GM18907 (cell line): ENCODE data around the gene PHLPP1.
A peak's percentile ranks its signal among the peaks of the same experiment; 100 is the strongest.

Experiments
- ATAC-seq: cut with Tn5 transposase; IDR thresholded peaks from one replicate; pipeline ENCODE4 v1.9.1; 2021; ENCODE audit warnings: mild to moderate bottlenecking, moderate library complexity; ENCODE audit not compliant: unreplicated experiment

The PHLPP1 gene

GRCh38 chr18:62717169-62717924 lies 2.0 kb downstream of the PHLPP1 start:
- no peak for ATAC-seq

GRCh38 chr18:62717925-62718800 lies 2.8 kb downstream of the PHLPP1 start:
- no peak for ATAC-seq

- ATAC-seq: no peak
These were observed 4.7 kb downstream of the PHLPP1 start for GRCh38 chr18:62720048-62720447.

GRCh38 chr18:62720766-62721613 lies 5.6 kb downstream of the PHLPP1 start:
- ATAC-seq: no peak

- no peak for ATAC-seq
These were observed 6.8 kb downstream of the PHLPP1 start for GRCh38 chr18:62721839-62722795.

GRCh38 chr18:62723666-62724281 lies 8.4 kb downstream of the PHLPP1 start:
- no peak for ATAC-seq

GRCh38 chr18:62725896-62726295 lies 10.6 kb downstream of the PHLPP1 start:
- no peak for ATAC-seq

- ATAC-seq: no peak
These were observed 12.9 kb downstream of the PHLPP1 start for GRCh38 chr18:62728254-62728653.

- ATAC-seq: peak; percentile 82
These were observed 14.4 kb downstream of the PHLPP1 start for GRCh38 chr18:62729487-62730386.

- ATAC-seq: no peak
These were observed 15.6 kb downstream of the PHLPP1 start for GRCh38 chr18:62730941-62731340.

GRCh38 chr18:62732617-62733016 lies 17.3 kb downstream of the PHLPP1 start:
- ATAC-seq: no peak

- ATAC-seq: no peak
These were observed 18.9 kb downstream of the PHLPP1 start for GRCh38 chr18:62734290-62734689.

GRCh38 chr18:62735387-62735786 lies 20.0 kb downstream of the PHLPP1 start:
- ATAC-seq: no peak

GRCh38 chr18:62736077-62736855 lies 20.9 kb downstream of the PHLPP1 start:
- ATAC-seq: no peak

GRCh38 chr18:62737241-62737873 lies 22.0 kb downstream of the PHLPP1 start:
- no peak for ATAC-seq

GRCh38 chr18:62738639-62739038 lies 23.3 kb downstream of the PHLPP1 start:
- no peak for ATAC-seq

- ATAC-seq: no peak
These were observed 24.6 kb downstream of the PHLPP1 start for GRCh38 chr18:62739911-62740310.
